Globus pallidus (tissue), 1 donor: Measurements from ENCODE around the gene SLFN12.
"Not testable (repeated sequence)": the region's sequence is repeated elsewhere in the genome, so short reads cannot be mapped to it uniquely, and the experiment has no call there.

Source experiments
- DNase-seq: peaks from one replicate; pipeline ENCODE4 v3.0.0-alpha.2; 2015; ENCODE audit warnings: low spot score

The SLFN12 gene

GRCh38 chr17:35407531-35407930 is 24.8 kb downstream of the SLFN12 start:
- no peak for DNase-seq

GRCh38 chr17:35406568-35406967 is 25.7 kb downstream of the SLFN12 start:
- no peak for DNase-seq

GRCh38 chr17:35404360-35404759 is 27.9 kb downstream of the SLFN12 start:
- DNase-seq = no peak

- not testable (repeated sequence) for DNase-seq
Observed at GRCh38 chr17:35393783-35394182, 38.5 kb downstream of the SLFN12 start.

GRCh38 chr17:35390663-35391062 is 41.6 kb downstream of the SLFN12 start:
- no peak for DNase-seq

- DNase-seq = no peak
Observed at GRCh38 chr17:35390156-35390555, 42.1 kb downstream of the SLFN12 start.

- DNase-seq = no peak
Observed at GRCh38 chr17:35387496-35387895, 44.8 kb downstream of the SLFN12 start.

GRCh38 chr17:35377706-35378105 is 54.6 kb downstream of the SLFN12 start:
- no peak for DNase-seq

GRCh38 chr17:35377068-35377467 is 55.2 kb downstream of the SLFN12 start:
- DNase-seq = no peak

GRCh38 chr17:35376245-35376644 is 56.1 kb downstream of the SLFN12 start:
- no peak for DNase-seq

GRCh38 chr17:35374766-35375344 is 57.4 kb downstream of the SLFN12 start:
- no peak for DNase-seq

- DNase-seq = peak; percentile 21
Observed at GRCh38 chr17:35373984-35374765, 58.1 kb downstream of the SLFN12 start.

GRCh38 chr17:35373534-35373983 is 58.7 kb downstream of the SLFN12 start, which contains the start of gene SLFN11:
TSS of gene SLFN11 (minus strand) at chr17:35373621. CDS start at chr17:35363807, 9,814 bp downstream.
- peak; percentile 64 for DNase-seq

- no peak for DNase-seq
Observed at GRCh38 chr17:35372846-35373533, 59.3 kb downstream of the SLFN12 start.

GRCh38 chr17:35371934-35372333 is 60.4 kb downstream of the SLFN12 start:
- no peak for DNase-seq

GRCh38 chr17:35368081-35368830 is 64.0 kb downstream of the SLFN12 start:
- DNase-seq = peak; percentile 66

- DNase-seq = no peak
Observed at GRCh38 chr17:35361027-35361426, 71.3 kb downstream of the SLFN12 start.
